HG03196 (cell line): ENCODE measurements around the gene SLC25A1.
"Not testable (repeated sequence)": the region's sequence is repeated elsewhere in the genome, so short reads cannot be mapped to it uniquely, and the experiment has no call there.

ENCODE experiments used
- ATAC-seq: cut with Tn5 transposase; IDR thresholded peaks from one replicate; pipeline ENCODE4 v1.9.1; 2021; ENCODE audit not compliant: unreplicated experiment

Gene SLC25A1

GRCh38 chr22:19206287-19206686, 27.8 kb upstream of the SLC25A1 start:
- ATAC-seq = no peak

- ATAC-seq = no peak
These were observed 26.1 kb upstream of the SLC25A1 start for GRCh38 chr22:19204640-19205039.

GRCh38 chr22:19203834-19204233, 25.3 kb upstream of the SLC25A1 start:
- no peak for ATAC-seq

GRCh38 chr22:19202799-19203186, 24.3 kb upstream of the SLC25A1 start:
- not testable (repeated sequence) for ATAC-seq

GRCh38 chr22:19201869-19202798, 23.6 kb upstream of the SLC25A1 start:
- no peak for ATAC-seq

- no peak for ATAC-seq
These were observed 22.8 kb upstream of the SLC25A1 start for GRCh38 chr22:19201130-19201868.

- ATAC-seq = no peak
These were observed 20.9 kb upstream of the SLC25A1 start for GRCh38 chr22:19199479-19199878.

GRCh38 chr22:19197997-19198865, 19.7 kb upstream of the SLC25A1 start:
- no peak for ATAC-seq

- ATAC-seq = no peak
These were observed 18.5 kb upstream of the SLC25A1 start for GRCh38 chr22:19196841-19197612.

GRCh38 chr22:19195796-19196731, 17.5 kb upstream of the SLC25A1 start:
- no peak for ATAC-seq

- ATAC-seq = no peak
These were observed 16.4 kb upstream of the SLC25A1 start for GRCh38 chr22:19194766-19195536.

- ATAC-seq = no peak
These were observed 15.3 kb upstream of the SLC25A1 start for GRCh38 chr22:19193879-19194278.

- ATAC-seq = no peak
These were observed 9.4 kb upstream of the SLC25A1 start for GRCh38 chr22:19187716-19188563.

GRCh38 chr22:19184276-19184997, 5.9 kb upstream of the SLC25A1 start:
- no peak for ATAC-seq

- ATAC-seq = no peak
These were observed 4.7 kb upstream of the SLC25A1 start for GRCh38 chr22:19183216-19183615.

GRCh38 chr22:19182472-19183157, 4.1 kb upstream of the SLC25A1 start:
- ATAC-seq = no peak
